GM12891 (cell line): ENCODE measurements around the gene STEAP1B.

Experiments
- PAX5 ChIP-seq: IDR thresholded peaks from 2 replicates; pipeline ENCODE4 v1.6.1; 2011; ENCODE audit warnings: low read length, moderate library complexity, mild to moderate bottlenecking; ENCODE audit not compliant: insufficient read depth, severe bottlenecking
- POLR2A ChIP-seq: IDR thresholded peaks from 2 replicates; pipeline ENCODE4 v1.6.1; 2011; ENCODE audit warnings: low read depth, low read length, control low read depth
- POLR2AphosphoS5 ChIP-seq: IDR thresholded peaks from 2 replicates; pipeline ENCODE4 v1.6.1; 2011; ENCODE audit warnings: low read depth, low read length, control low read depth
- POU2F2 ChIP-seq: IDR thresholded peaks from 2 replicates; pipeline ENCODE4 v1.6.1; 2011; ENCODE audit warnings: low read depth, mild to moderate bottlenecking, control low read depth, low read length, moderate library complexity
- SPI1 ChIP-seq: IDR thresholded peaks from 2 replicates; pipeline ENCODE4 v1.6.1; 2011; ENCODE audit warnings: low read depth, low read length, control low read depth
- TAF1 ChIP-seq: IDR thresholded peaks from 2 replicates; pipeline ENCODE4 v1.6.1; 2011; ENCODE audit warnings: low read depth, low read length, control low read depth

DNA sequence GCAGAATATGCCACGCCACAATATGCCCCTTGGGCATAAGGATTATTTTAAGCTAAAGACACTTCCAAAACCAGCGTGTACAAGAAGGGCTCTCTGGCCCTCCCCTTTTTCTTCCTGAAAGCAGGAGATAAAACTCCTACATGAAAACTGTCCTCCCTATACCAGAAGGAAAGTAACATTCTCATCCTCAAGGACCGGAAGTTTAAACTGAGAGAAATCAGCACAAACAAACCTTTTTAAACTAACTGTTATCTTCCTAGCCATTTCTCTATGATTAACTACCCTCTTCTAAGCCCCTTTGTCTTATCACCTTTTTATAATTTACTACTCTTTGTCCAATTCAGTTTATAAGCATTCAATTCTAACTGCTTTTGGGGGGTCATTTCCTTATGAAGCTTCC is 126.6 kb downstream of the STEAP1B start:
- no peak for TF ChIP-seq POLR2AphosphoS5
- TF ChIP-seq POLR2A, result no peak
- TF ChIP-seq TAF1, result no peak
- TF ChIP-seq PAX5, result no peak
- TF ChIP-seq SPI1, result no peak
- TF ChIP-seq POU2F2, result no peak
